PC-9 (cell line): ENCODE data around the gene DGKZ. TPM values are rescaled to one million over a fixed set of nuclear protein-coding genes. Genes with fewer than 3 reads are reported as not detected.

Experiments
- BruUV-seq: library from RNA; stranded (reverse); fragments of 400-500 nt; replicated peaks from 2 replicates; lab custom pipeline; 2021; lab: Mats Ljungman, UMichigan
- CTCF ChIA-PET: fragments of 300-600 bp; sonication (Branson Sonifier 250); formaldehyde crosslinking; loops from one replicate; lab custom pipeline; 2022; ENCODE audit warnings: antibody characterized with exemption; lab: Charles Lee
- POLR2A ChIA-PET: fragments of 300-600 bp; sonication (Branson Sonifier 250); formaldehyde crosslinking; loops from one replicate; lab custom pipeline; 2022; ENCODE audit warnings: antibody characterized with exemption; ENCODE audit not compliant: unreplicated experiment; lab: Charles Lee
- DNase-seq, 2 experiments: peaks; one replicate each; pipeline versions ENCODE4 v3.0.0 to v3.0.0-alpha.2; 2015 to 2022; ENCODE audit warnings: mixed read lengths in 1 of 2
- H2AFZ ChIP-seq: fragments of 200-600 bp; sonication (generic); 2 replicates; pipeline ENCODE4 v1.8.1; 2017; ENCODE audit warnings: antibody characterized with exemption
- H3F3A ChIP-seq: fragments of 200-600 bp; sonication (generic); 2 replicates; pipeline ENCODE4 v1.8.1; 2017; ENCODE audit warnings: antibody characterized with exemption, mild to moderate bottlenecking, low read depth; ENCODE audit not compliant: insufficient read depth
- H3K27ac ChIP-seq: fragments of 200-600 bp; sonication (generic); 2 replicates; pipeline ENCODE4 v1.6.1; 2016; ENCODE audit warnings: mixed run types
- H3K27me3 ChIP-seq: fragments of 200-600 bp; sonication (generic); 2 replicates; pipeline ENCODE4 v1.6.1; 2016; ENCODE audit warnings: low read depth, mixed run types; ENCODE audit not compliant: insufficient read depth
- H3K36me3 ChIP-seq: fragments of 200-600 bp; sonication (generic); 2 replicates; pipeline ENCODE4 v1.6.1; 2016; ENCODE audit warnings: low read depth, mixed run types
- H3K4me1 ChIP-seq: fragments of 200-600 bp; sonication (generic); replicated peaks from 2 replicates; pipeline ENCODE4 v1.6.1; 2016; ENCODE audit warnings: mixed run types; ENCODE audit not compliant: insufficient read depth
- H3K4me2 ChIP-seq: fragments of 200-600 bp; sonication (generic); 2 replicates; pipeline ENCODE4 v1.6.1; 2017; ENCODE audit warnings: mixed run types
- H3K4me3 ChIP-seq: fragments of 200-600 bp; sonication (generic); 2 replicates; pipeline ENCODE4 v1.6.1; 2016; ENCODE audit warnings: mixed run types
- H3K79me2 ChIP-seq: fragments of 200-600 bp; sonication (generic); 2 replicates; pipeline ENCODE4 v1.6.1; 2017; ENCODE audit warnings: low read depth, mixed run types
- H3K9me2 ChIP-seq: fragments of 200-600 bp; sonication (generic); 2 replicates; pipeline ENCODE4 v1.8.1; 2017; ENCODE audit warnings: mild to moderate bottlenecking; ENCODE audit not compliant: insufficient read depth
- H3K9me3 ChIP-seq: fragments of 200-600 bp; sonication (generic); 2 replicates; pipeline ENCODE4 v1.8.1; 2016; ENCODE audit warnings: low read depth; ENCODE audit not compliant: insufficient read depth
- H4K20me1 ChIP-seq: fragments of 200-600 bp; sonication (generic); 2 replicates; pipeline ENCODE4 v1.8.1; 2017; ENCODE audit not compliant: insufficient read depth
- CTCF ChIP-seq: fragments of 200-600 bp; sonication (generic); conservative IDR thresholded peaks from 2 replicates; pipeline ENCODE4 v1.6.1; 2017; ENCODE audit warnings: mixed run types, antibody characterized with exemption, mild to moderate bottlenecking, moderate library complexity
- EZH2 ChIP-seq: fragments of 200-600 bp; sonication (generic); IDR thresholded peaks from 2 replicates; pipeline ENCODE4 v1.8.0; 2017; ENCODE audit warnings: antibody characterized with exemption, low read depth
- intact Hi-C: fragments of 100-400 bp; cut with micrococcal nuclease; formaldehyde crosslinking; loops from one replicate; pipeline ENCODE4 v1.10.0; 2022; ENCODE audit not compliant: unreplicated experiment
- total RNA-seq: library from RNA; stranded (reverse); gene quantifications from 2 replicates; pipeline ENCODE4 v1.2.3, GENCODE V29; 2021

DGKZ gene
- total RNA-seq, 1 experiment from 2014 or later, result 49.3 TPM

GRCh38 chr11:46387456-46387855, 40.2 kb downstream of the DGKZ start:
- H3K9me3 ChIP-seq, result no peaks in the 10 kb centered on the region
- H3K9me2 ChIP-seq, result no peaks in the 10 kb centered on the region
- H3K4me3 ChIP-seq, result no peak overlapping the region
- no peak for TF ChIP-seq EZH2
- TF ChIP-seq CTCF, result no peak
- H3K27me3 ChIP-seq, result peaks cover 22% of the 10 kb centered on the region
- no peaks in the 10 kb centered on the region for H3K36me3 ChIP-seq
- intact Hi-C loops, result no loop called here
- peaks cover 18% of the 10 kb centered on the region for H3F3A ChIP-seq
- no TSS peak for BruUV-seq
- H2AFZ ChIP-seq, result no peak overlapping the region
- DNase-seq, result no peak
- 0 out of 2 replicates have a peak, but pooled peaks cover 6% of the 10 kb centered on the region for H4K20me1 ChIP-seq
- CTCF ChIA-PET, result interaction anchor here (0.6 to 0.7 kb wide), 2 partner anchors 28 to 101 kb away, joined by 3 to 6 read pairs; no protein-coding TSS in a partner anchor
- H3K79me2 ChIP-seq, result no peaks in the 10 kb centered on the region
- H3K4me1 ChIP-seq, result peaks cover 29% of the 10 kb centered on the region
- H3K4me2 ChIP-seq, result no peak overlapping the region
- POLR2A ChIA-PET, result interaction anchor here (0.6 kb wide), 1 partner anchor 92 kb away, joined by 5 read pairs; no protein-coding TSS in a partner anchor
- no peak overlapping the region for H3K27ac ChIP-seq

GRCh38 chr11:46387919-46388618, 40.8 kb downstream of the DGKZ start:
- H3K4me3 ChIP-seq, result no peak overlapping the region
- peaks cover 22% of the 10 kb centered on the region for H3K27me3 ChIP-seq
- H3F3A ChIP-seq, result peaks cover 12% of the 10 kb centered on the region
- no peaks in the 10 kb centered on the region for H3K36me3 ChIP-seq
- ChIA-PET CTCF (interaction anchor here (0.6 to 1.0 kb wide), 5 partner anchors 21 to 464 kb away, joined by 3 to 6 read pairs (median 4); partner anchors contain the start of gene ATG13), POLR2A (interaction anchor here (0.6 kb wide), 2 partner anchors 34 to 92 kb away, joined by 3 to 5 read pairs; no protein-coding TSS in a partner anchor)
- H3K9me2 ChIP-seq, result no peaks in the 10 kb centered on the region
- H3K9me3 ChIP-seq, result no peaks in the 10 kb centered on the region
- H3K4me2 ChIP-seq, result no peak overlapping the region
- no peak for DNase-seq
- BruUV-seq, result no TSS peak
- no peaks in the 10 kb centered on the region for H3K79me2 ChIP-seq
- peaks cover 11% of the 10 kb centered on the region for H4K20me1 ChIP-seq
- H3K27ac ChIP-seq, result no peak overlapping the region
- intact Hi-C loops, result no loop called here
- no peak overlapping the region for H2AFZ ChIP-seq
- peaks cover 23% of the 10 kb centered on the region for H3K4me1 ChIP-seq
- TF ChIP-seq EZH2, result no peak
- TF ChIP-seq CTCF, result no peak

DNA sequence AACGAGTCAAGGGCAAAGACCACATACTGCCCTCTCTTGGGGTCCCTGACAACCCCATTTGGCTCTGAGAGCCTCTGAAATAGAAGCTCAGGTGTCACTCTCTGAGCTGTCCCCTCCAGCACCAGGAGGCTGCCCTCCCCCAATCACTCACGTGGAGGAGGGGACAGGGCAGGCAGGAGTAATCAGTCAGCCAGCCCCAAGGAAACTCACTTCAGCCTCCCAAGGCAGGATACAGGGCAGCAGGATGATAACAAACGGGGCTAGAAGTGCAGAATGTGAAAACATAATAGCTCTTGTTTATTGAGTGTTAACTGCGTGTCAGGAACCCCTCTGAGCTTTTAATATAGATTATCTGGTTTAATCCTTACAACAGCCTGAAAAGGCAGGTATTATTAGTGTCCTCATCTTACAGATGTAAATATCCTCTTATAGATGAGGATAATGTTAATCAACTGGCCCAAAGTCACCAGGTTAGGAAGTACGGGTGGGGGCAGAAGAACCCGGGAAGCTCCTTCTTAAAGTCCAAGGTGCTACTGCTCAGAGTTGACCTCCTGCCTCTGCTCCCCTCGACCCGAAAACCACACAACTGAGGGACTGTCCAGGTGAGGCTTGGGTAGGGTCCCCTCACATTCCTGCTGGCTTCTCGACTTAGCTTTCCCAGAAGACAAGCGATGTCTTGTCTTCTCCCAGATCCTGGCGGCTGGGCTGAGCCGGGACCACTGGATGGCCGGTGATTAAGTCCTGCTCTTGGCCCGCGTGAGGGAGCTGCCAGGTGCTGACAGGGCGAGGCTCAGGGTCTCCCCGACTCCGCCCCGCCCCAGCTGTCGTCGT, 41.6 kb downstream of the DGKZ start:
- TF ChIP-seq CTCF, result no peak
- no peak for TF ChIP-seq EZH2
- intact Hi-C loops, result loop anchor here (1.0 kb wide), 2 partner anchors 148 to 542 kb away; partner anchors contain the start of gene CRY2
- H3K9me3 ChIP-seq, result no peaks in the 10 kb centered on the region
- H3F3A ChIP-seq, result peaks cover 5% of the 10 kb centered on the region
- H3K27me3 ChIP-seq, result peaks cover 22% of the 10 kb centered on the region
- H3K9me2 ChIP-seq, result no peaks in the 10 kb centered on the region
- H2AFZ ChIP-seq, result no peak overlapping the region
- no peaks in the 10 kb centered on the region for H3K79me2 ChIP-seq
- H3K4me2 ChIP-seq, result peak overlapping the region; percentile 83
- POLR2A ChIA-PET, result interaction anchor here (0.5 to 0.6 kb wide), 2 partner anchors 35 to 170 kb away, joined by 3 read pairs; no protein-coding TSS in a partner anchor
- CTCF ChIA-PET, result interaction anchor here (0.6 to 1.0 kb wide), 3 partner anchors 22 to 464 kb away, joined by 3 to 6 read pairs (median 4); partner anchors contain the start of gene ATG13
- BruUV-seq, result no TSS peak
- peak overlapping the region; percentile 54; the same call in 1 of the 2 replicates for H3K4me3 ChIP-seq
- no peaks in the 10 kb centered on the region for H3K36me3 ChIP-seq
- peaks cover 17% of the 10 kb centered on the region for H3K4me1 ChIP-seq
- H4K20me1 ChIP-seq, result peaks cover 17% of the 10 kb centered on the region
- peak in 1 of 2 experiments; percentile 26 for DNase-seq
- no peak overlapping the region for H3K27ac ChIP-seq
